ENCODE data around the gene TRNAU1AP. TPM values are rescaled to one million over a fixed set of nuclear protein-coding genes. Genes with fewer than 3 reads are reported as not detected.
"Not testable (repeated sequence)": the region's sequence is repeated elsewhere in the genome, so short reads cannot be mapped to it uniquely, and the experiment has no call there.

Gene TRNAU1AP
- total and polyA plus RNA-seq, 11 donors = 7.9 to 26.6 (median 15.5) TPM

DNA sequence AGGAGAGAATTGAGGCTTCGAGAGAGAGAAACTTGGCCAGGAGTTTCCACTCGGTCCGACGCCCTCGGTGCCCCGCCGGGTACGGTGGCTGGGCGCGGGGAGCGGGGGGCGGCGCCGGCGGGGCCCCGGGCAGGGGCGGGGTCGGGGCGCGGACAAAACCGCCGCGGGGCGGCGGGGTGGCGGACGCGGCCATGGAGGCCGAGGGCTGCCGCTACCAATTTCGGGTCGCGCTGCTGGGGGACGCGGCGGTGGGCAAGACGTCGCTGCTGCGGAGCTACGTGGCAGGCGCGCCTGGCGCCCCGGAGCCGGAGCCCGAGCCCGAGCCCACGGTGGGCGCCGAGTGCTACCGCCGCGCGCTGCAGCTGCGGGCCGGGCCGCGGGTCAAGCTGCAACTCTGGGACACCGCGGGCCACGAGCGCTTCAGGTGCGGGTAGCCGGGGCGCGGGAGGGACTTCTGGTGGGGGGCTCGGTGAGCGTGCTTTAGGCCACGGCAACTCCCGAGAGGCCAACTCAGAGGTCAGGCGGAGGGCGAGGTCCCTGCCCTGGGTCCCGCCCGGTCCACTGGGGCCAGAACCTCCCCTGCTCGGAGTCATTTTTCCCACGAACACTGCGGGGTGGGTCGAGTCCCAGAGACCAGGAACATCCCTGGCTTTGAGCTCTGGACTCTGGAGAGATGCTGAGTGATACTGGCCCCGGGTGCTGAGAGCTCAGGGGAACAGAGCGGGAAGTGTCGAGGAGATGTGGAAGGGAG lies 39.6 kb downstream of the TRNAU1AP start:
- DNase-seq (peak; percentile 17 to 72 (median 32)), ATAC-seq (peak in 3 of 4 donors; percentile 25 to 73 (median 67))
- 3 to 7% (median 4%) methylated on average over 31 to 81 of the region's 81 CpGs for WGBS, 4 donors
- H3K27ac ChIP-seq = peak overlapping the region in 4 of 12 donors; percentile 0 to 62 (median 42)
- H3K27me3 ChIP-seq = no peaks in the 10 kb centered on the region
- H3K4me1 ChIP-seq = peaks cover 0 to 25% (median 4%) of the 10 kb centered on the region in 12 donors
- no peaks in the 10 kb centered on the region for H3K36me3 ChIP-seq
- no peak for TF ChIP-seq POLR2A (IDR thresholded peaks at IDR 0.05)
- peak overlapping the region; percentile 29 to 69 (median 56) for H3K4me3 ChIP-seq
- intact Hi-C loops (cut with DNase I) = loop anchor here in 1 of 10 donors (10.0 kb wide), 1 partner anchor 188 kb away; no protein-coding TSS in a partner anchor
- no peaks in the 10 kb centered on the region for H3K9me3 ChIP-seq

DNA sequence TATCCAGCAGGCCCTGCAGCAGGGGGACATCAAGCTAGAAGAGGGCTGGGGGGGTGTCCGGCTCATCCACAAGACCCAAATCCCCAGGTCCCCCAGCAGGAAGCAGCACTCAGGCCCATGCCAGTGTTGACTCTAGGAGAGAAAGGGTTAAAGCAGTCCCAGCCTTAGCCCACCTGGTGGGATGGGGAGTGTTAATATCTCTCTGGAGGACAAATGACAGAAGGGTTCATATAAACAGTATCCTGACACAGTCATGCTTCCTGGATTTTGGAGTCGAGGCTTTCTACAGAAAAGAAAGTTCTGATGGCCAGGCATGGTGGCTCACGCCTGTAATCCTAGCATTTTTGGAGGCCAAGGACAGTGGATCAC lies 41.1 kb downstream of the TRNAU1AP start:
- not testable (repeated sequence) for H3K4me3 ChIP-seq, H3K9me3 ChIP-seq, H3K27ac ChIP-seq, H3K27me3 ChIP-seq, H3K36me3 ChIP-seq, DNase-seq, ATAC-seq
- intact Hi-C loops (cut with DNase I) = loop anchor here in 1 of 10 donors (10.0 kb wide), 1 partner anchor 189 kb away; no protein-coding TSS in a partner anchor
- WGBS, 4 donors = 76 to 87% (median 83%) methylated on average over 3 of the region's 3 CpGs
- H3K4me1 ChIP-seq = peaks cover 0 to 25% (median 4%) of the 10 kb centered on the region in 12 donors

DNA sequence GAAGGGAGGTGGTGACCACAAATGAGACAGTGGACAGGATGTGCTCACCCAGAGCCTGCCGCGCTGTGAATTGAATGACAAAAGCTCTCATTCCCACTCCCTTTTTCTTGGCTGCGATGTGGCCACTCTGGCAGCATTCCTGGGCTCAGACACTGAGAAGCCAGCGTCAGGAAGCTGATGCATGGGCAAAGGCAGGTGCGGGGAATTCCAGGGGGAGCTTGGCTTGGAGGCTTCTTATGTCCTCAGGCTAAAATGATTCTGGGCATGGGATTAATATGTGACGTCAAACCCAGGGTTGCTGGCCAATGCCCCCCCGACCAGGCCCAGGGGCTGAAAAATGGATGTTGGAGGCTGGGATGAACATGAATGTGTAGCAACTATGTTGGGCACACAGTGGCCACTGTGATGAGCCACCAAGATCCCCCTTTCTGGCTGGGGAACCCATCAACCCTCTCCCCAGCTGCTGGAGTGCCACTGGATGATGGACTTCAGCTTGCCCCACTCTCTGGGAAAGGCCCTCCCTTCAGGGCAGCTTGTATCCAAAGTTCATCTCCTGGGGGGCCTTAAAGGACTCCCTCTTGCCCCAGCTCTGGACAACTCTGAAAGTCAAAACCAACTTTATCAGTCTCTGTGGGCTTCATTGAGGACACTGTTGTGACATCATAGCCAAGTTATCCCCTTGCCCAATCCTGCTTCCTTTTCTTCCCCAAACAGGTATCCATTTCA lies 42.0 kb downstream of the TRNAU1AP start:
- H3K9me3 ChIP-seq, H3K4me3 ChIP-seq, H3K27me3 ChIP-seq, ATAC-seq, H3K27ac ChIP-seq, H3K36me3 ChIP-seq, DNase-seq: not testable (repeated sequence)
- 70 to 79% (median 76%) methylated on average over 7 of the region's 7 CpGs for WGBS, 4 donors
- peaks cover 0 to 25% (median 4%) of the 10 kb centered on the region in 12 donors for H3K4me1 ChIP-seq
- intact Hi-C loops (cut with DNase I) = loop anchor here in 1 of 10 donors (10.0 kb wide), 1 partner anchor 190 kb away; no protein-coding TSS in a partner anchor

DNA sequence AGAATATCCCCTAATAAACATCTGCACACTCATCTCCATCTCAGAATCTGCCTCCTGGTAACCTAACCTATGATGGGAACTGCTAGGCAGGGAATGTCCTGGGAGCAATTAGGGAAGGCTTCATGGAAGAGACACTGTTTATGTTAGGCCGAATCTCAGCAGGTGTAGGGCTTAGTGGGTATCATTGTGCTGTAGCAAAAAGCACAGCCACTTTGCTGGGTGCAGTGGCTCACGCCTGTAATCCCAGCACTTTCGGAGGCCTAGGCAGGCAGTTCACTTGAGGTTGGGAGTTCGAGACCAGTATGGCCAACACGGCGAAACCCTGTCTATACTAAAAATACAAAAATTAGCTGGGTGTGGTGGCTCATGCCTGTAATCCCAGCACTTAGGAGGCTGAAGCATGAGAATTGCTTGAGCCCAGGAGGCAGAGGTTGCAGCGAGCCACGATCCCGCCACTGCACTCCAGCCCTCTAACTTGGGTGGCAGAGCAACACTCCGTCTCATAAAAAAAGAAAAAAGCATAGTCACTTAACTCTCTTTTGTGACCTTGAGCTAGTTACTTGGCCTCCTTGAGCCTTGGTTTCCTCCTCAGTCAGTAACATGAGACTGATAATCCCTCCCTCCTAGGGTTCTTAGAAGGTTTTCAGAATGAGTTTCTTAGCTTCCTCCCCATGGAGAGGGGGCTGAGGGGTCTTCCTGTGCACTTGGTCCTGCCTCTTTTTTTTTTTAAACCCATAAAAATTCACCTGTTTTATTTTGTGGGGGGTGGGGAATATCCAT lies 42.7 kb downstream of the TRNAU1AP start:
- Histone ChIP-seq H3K27me3 (no peaks in the 10 kb centered on the region), H3K4me1 (peaks cover 0 to 20% (median 4%) of the 10 kb centered on the region in 12 donors), H3K4me3 (no peak overlapping the region), H3K9me3 (no peaks in the 10 kb centered on the region), H3K27ac (no peak overlapping the region), H3K36me3 (no peaks in the 10 kb centered on the region)
- intact Hi-C loops (cut with DNase I) = loop anchor here in 1 of 10 donors (10.0 kb wide), 1 partner anchor 191 kb away; no protein-coding TSS in a partner anchor
- ATAC-seq = no peak
- DNase-seq = no peak
- TF ChIP-seq, protein P1, sequence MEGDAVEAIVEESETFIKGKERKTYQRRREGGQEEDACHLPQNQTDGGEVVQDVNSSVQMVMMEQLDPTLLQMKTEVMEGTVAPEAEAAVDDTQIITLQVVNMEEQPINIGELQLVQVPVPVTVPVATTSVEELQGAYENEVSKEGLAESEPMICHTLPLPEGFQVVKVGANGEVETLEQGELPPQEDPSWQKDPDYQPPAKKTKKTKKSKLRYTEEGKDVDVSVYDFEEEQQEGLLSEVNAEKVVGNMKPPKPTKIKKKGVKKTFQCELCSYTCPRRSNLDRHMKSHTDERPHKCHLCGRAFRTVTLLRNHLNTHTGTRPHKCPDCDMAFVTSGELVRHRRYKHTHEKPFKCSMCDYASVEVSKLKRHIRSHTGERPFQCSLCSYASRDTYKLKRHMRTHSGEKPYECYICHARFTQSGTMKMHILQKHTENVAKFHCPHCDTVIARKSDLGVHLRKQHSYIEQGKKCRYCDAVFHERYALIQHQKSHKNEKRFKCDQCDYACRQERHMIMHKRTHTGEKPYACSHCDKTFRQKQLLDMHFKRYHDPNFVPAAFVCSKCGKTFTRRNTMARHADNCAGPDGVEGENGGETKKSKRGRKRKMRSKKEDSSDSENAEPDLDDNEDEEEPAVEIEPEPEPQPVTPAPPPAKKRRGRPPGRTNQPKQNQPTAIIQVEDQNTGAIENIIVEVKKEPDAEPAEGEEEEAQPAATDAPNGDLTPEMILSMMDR (IDR thresholded peaks at IDR 0.05) = no peak
- no peak for TF ChIP-seq POLR2A (IDR thresholded peaks at IDR 0.05)
- 95 to 98% (median 96%) methylated on average over 10 of the region's 10 CpGs for WGBS, 4 donors

DNA sequence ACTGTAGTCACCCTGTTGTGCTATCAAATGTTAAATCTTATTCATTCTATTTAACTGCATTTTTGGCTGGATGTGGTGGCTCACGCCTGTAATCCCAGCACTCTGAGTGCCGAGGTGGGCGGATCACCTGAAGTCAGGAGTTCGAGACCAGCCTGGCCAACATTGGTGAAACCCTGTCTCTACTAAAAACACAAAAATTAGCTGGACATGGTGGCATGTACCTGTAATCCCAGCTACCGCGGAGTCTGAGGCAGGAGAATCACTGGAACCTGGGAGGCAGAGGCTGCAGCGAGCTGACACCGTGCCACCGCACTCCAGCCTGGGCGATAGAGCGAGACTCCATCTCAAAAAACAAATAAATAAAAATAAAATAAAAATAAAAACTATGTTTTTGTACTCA lies 43.4 kb downstream of the TRNAU1AP start:
- 96 to 98% (median 97%) methylated on average over 11 of the region's 11 CpGs for WGBS, 4 donors

More for the DNA sequence above, 43.4 kb downstream of the TRNAU1AP start:
- H3K36me3 ChIP-seq, ATAC-seq, H3K9me3 ChIP-seq, H3K27ac ChIP-seq, DNase-seq, H3K4me3 ChIP-seq, H3K27me3 ChIP-seq: not testable (repeated sequence)
- H3K4me1 ChIP-seq = peaks cover 0 to 15% (median 4%) of the 10 kb centered on the region in 12 donors
- intact Hi-C loops (cut with DNase I) = loop anchor here in 1 of 10 donors (10.0 kb wide), 1 partner anchor 191 kb away; no protein-coding TSS in a partner anchor
